Posterior cingulate gyrus (tissue), 11 donors: ENCODE results near the gene DLD.

ENCODE experiments used
- DNase-seq, 10 donors: peaks; one replicate each; pipeline versions ENCODE4 v3.0.0 to v3.0.0-alpha.2; 2020 to 2021; ENCODE audit warnings: mixed read lengths in 3 of 10
- intact Hi-C: fragments of 100-400 bp; cut with DNase I; formaldehyde crosslinking; loops from one replicate; pipeline ENCODE4 v1.15.1; 2023

DLD gene

DNA sequence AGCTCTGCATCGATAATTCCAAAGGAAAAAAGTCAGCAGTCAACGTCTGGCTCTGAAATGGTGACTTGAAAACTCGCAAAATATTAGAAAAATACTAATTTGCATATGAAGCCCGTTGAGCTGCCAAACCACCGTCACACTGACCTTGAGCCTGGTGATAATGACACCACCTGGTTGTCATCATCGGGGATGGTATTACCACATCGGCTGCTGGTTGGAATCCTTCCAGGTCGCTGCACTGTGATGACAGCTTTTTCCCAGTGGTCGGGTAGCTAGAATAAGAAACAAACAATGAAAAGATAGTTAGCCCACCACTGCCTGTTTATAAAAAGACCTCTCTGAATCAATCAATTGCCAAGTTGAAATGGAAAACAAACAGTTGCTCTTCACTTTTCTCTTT lies 70.4 kb downstream of the DLD start:
- intact Hi-C loops = no loop called here
- DNase-seq = no peak

DNA sequence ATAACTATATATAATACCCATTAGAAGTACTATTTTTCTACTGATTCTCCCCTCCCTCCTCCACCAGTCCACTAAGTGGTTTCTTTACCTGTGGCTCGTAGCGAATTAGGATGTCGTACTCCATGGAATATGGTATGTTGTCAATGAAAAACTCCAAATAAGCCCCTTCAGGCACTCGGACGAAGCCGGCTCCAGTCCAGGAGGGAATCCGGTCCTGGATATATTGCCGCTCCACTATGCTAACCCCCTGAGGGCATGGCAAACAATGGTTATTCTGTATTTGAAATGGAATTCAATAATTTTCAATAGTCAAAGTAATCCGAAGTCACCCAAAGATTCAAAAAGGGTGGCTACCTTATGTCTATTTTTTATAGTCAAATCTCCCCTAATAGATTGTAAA lies 71.8 kb downstream of the DLD start:
- no peak for DNase-seq
- intact Hi-C loops = no loop called here

DNA sequence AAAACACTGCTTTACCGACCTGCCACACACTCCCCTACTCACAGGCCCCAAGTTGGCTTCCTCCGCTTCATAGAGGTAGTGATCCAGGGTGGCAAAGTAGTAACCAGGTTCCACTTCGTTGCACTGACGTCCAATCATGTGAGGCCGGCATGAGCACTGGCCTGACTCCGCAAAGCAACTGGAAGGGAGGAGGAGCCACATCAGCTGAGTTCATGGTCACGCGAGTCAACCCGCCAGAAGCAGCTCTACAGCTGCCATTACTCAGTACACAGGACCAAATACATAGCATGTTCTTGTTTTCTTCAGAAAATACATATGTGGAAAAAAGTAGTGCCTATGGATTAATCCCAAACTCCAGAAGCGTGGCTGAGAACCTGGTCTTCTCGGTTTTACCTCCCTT lies 73.5 kb downstream of the DLD start:
- intact Hi-C loops = no loop called here
- no peak for DNase-seq

DNA sequence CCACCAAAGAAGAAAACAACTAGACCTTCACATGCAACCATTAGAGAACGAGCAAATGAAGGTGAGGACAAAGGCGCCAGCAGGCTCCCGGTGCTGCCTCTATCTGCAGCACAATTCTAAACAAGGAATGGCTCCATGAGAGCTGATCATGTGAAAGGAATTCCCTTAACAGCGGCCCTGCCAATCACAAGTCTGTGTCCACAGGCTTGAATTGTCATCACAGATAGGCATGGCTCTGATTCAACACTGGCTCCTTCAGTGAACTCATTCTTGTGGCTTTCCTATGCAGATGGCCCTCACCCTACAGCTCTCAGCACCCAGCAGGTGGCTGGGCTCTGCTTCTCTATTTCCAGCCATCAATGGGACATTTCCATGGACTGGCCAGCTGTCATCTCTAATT lies 75.7 kb downstream of the DLD start:
- no peak for DNase-seq
- intact Hi-C loops = no loop called here

DNA sequence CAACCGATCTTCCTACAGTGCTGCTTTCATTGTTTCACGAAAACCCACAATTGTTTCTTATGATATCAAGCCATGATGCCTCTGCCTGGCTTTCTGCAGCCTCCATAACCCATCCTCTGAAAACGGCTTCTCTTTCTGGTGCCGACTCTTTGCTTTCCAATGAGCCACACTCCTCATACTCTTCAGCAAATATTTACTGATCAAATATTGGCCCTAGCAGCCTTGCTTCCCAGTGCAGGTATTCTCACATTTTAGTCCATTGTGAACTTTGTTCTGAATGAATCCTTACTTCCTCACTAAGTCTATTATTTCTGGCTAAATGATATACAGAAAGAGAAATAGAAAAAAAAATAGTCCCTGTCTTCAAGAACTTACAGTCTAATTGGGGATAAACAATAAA lies 76.4 kb downstream of the DLD start:
- intact Hi-C loops = no loop called here
- no peak for DNase-seq

DNA sequence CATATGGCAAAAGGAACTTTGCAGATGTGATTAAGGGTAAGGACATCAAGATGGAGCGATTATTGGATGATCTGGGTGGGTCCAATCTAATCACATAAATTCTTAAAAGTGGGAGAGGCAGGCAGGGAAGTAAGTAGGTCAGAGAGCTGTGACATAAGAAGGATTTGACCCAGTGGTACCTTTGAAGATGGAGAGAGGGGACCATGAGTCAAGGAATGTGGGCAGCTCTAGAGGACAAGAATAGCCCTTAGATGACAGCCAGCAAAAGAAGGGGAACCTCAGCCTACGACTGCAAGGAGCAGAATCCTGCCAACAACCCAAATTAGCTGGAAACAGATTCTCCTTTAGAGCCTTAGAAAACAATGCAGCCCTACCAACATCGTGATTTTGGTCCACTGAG lies 77.5 kb downstream of the DLD start:
- no peak for DNase-seq
- intact Hi-C loops = no loop called here

DNA sequence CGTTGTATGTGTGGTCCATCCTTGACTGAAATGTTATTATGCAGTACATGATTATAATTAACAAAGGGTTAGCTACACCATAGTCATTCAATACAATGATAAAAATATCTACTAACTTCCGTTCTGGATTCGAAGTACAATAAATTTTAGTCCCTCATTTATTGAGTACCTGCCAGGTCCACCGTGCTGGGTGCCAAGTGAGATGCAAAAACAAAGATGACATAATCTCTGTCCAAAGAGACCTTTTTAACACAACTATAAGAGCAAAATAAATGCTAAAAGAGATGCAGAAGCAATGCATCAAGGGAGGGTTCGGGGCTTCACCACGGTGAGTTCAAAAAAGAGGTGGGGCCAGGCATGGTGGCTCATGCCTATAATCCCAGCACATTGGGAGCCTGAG lies 78.9 kb downstream of the DLD start:
- intact Hi-C loops = no loop called here
- no peak for DNase-seq
